Measurements from ENCODE around the gene SPECC1.
"Not testable (repeated sequence)": the region's sequence is repeated elsewhere in the genome, so short reads cannot be mapped to it uniquely, and the experiment has no call there.

Gene SPECC1

GRCh38 chr17:20009302-20010098, at the start of gene SPECC1:
SPECC1 (plus strand) TSS chr17:20009359; CDS start chr17:20096652, 87,293 bp downstream.
- DNase-seq (ENCODE audit: low spot score) = peak; percentile 73

- not testable (repeated sequence) for DNase-seq (ENCODE audit: low spot score)
Observed at GRCh38 chr17:19962954-19963353, 46.2 kb upstream of the SPECC1 start.

- no peak for DNase-seq (ENCODE audit: low spot score)
Observed at GRCh38 chr17:19973156-19973555, 36.0 kb upstream of the SPECC1 start.

- DNase-seq (ENCODE audit: low spot score) = no peak
Observed at GRCh38 chr17:19975601-19976000, 33.6 kb upstream of the SPECC1 start.

GRCh38 chr17:19977293-19978208, 31.6 kb upstream of the SPECC1 start, which contains the start of gene AKAP10:
AKAP10 (minus strand) TSS chr17:19977828; CDS start chr17:19977679, 149 bp downstream.
- DNase-seq (ENCODE audit: low spot score) = peak; percentile 87

GRCh38 chr17:19978209-19978802, 30.9 kb upstream of the SPECC1 start:
- no peak for DNase-seq (ENCODE audit: low spot score)

- no peak for DNase-seq (ENCODE audit: low spot score)
Observed at GRCh38 chr17:19978805-19979211, 30.4 kb upstream of the SPECC1 start.

- no peak for DNase-seq (ENCODE audit: low spot score)
Observed at GRCh38 chr17:19979917-19980770, 29.0 kb upstream of the SPECC1 start.

- no peak for DNase-seq (ENCODE audit: low spot score)
Observed at GRCh38 chr17:19986941-19987861, 22.0 kb upstream of the SPECC1 start.

- DNase-seq (ENCODE audit: low spot score) = no peak
Observed at GRCh38 chr17:19987897-19988296, 21.3 kb upstream of the SPECC1 start.

GRCh38 chr17:19991252-19991885, 17.8 kb upstream of the SPECC1 start:
- no peak for DNase-seq (ENCODE audit: low spot score)

GRCh38 chr17:19992803-19993713, 16.1 kb upstream of the SPECC1 start:
- peak; percentile 63 for DNase-seq (ENCODE audit: low spot score)

- no peak for DNase-seq (ENCODE audit: low spot score)
Observed at GRCh38 chr17:19996086-19996485, 13.1 kb upstream of the SPECC1 start.

GRCh38 chr17:19996502-19996901, 12.7 kb upstream of the SPECC1 start:
- DNase-seq (ENCODE audit: low spot score) = no peak

GRCh38 chr17:20008242-20009051, 712 bp upstream of the SPECC1 start:
- no peak for DNase-seq (ENCODE audit: low spot score)

- no peak for DNase-seq (ENCODE audit: low spot score)
Observed at GRCh38 chr17:20009052-20009301, 182 bp upstream of the SPECC1 start.

- DNase-seq (ENCODE audit: low spot score) = peak; percentile 44
Observed at GRCh38 chr17:20010099-20010863, 1.1 kb downstream of the SPECC1 start.

Measured in hepatic stellate cell (primary cell).